AG10803 (cell line): ENCODE results near the gene SDCCAG8.
"Not testable (repeated sequence)": the region's sequence is repeated elsewhere in the genome, so short reads cannot be mapped to it uniquely, and the experiment has no call there.

Experiments used
- DNase-seq: peaks from one replicate; pipeline ENCODE4 v3.0.0; 2010; ENCODE audit warnings: low read depth
- H3K4me3 ChIP-seq: 2 replicates; pipeline ENCODE4 v1.5.1; 2011; ENCODE audit warnings: mild to moderate bottlenecking, low read length, control low read depth
- TF ChIP-seq, protein P1 (sequence below): conservative IDR thresholded peaks from 2 replicates; pipeline ENCODE4 v1.5.1; 2011; ENCODE audit warnings: mild to moderate bottlenecking, low read length, control low read depth, inconsistent platforms

Gene SDCCAG8

DNA sequence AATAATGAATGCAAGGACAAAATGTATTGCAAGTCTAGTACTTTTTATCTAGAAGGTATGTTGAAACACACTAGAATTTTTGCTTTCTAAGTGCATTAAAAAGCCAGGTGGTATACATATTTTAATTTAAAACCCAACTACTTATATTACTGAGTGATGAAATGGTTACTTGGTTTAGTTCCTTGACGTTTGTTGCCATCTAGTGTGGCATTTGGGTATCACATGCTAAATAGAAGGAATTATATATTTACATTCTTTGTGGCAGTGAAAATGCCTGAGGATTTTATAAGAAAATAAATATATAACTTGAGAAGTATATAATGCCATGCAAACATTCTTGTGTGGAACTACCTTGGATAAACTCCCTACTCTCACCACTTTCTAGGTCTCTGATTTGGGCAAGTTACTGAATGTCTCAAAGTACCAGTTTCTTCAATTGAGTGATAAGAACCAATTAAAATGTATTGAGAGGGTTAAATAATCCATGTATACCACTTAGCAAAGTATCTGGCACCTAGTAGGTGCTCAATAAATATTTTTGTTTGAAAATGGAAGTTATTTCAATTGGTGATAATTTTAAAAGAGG, 69.6 kb downstream of the SDCCAG8 start:
- TF ChIP-seq, protein P1, sequence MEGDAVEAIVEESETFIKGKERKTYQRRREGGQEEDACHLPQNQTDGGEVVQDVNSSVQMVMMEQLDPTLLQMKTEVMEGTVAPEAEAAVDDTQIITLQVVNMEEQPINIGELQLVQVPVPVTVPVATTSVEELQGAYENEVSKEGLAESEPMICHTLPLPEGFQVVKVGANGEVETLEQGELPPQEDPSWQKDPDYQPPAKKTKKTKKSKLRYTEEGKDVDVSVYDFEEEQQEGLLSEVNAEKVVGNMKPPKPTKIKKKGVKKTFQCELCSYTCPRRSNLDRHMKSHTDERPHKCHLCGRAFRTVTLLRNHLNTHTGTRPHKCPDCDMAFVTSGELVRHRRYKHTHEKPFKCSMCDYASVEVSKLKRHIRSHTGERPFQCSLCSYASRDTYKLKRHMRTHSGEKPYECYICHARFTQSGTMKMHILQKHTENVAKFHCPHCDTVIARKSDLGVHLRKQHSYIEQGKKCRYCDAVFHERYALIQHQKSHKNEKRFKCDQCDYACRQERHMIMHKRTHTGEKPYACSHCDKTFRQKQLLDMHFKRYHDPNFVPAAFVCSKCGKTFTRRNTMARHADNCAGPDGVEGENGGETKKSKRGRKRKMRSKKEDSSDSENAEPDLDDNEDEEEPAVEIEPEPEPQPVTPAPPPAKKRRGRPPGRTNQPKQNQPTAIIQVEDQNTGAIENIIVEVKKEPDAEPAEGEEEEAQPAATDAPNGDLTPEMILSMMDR, result peak; percentile 82

DNA sequence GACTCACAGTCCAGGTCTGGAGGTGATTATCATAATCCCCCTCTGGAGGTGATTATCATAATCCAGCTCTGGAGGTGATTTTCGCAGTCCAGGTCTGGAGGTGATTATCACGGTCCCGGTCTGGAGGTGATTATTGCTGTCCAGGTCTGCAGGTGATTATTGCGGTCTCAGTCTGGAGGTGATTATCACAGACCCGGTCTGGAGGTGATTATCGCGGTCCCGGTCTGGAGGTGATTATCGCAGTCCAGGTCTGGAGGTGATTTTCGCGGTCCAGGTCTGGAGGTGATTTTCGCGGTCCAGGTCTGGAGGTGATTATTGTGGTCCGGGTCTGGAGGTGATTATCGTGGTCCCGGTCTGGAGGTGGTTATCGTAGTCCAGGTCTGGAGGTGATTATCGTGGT, 76.6 kb downstream of the SDCCAG8 start:
- no peak for DNase-seq
- H3K4me3 ChIP-seq, result no peak overlapping the region

More for the DNA sequence above, 69.6 kb downstream of the SDCCAG8 start:
- peak; percentile 75 for DNase-seq
- H3K4me3 ChIP-seq, result no peak overlapping the region

DNA sequence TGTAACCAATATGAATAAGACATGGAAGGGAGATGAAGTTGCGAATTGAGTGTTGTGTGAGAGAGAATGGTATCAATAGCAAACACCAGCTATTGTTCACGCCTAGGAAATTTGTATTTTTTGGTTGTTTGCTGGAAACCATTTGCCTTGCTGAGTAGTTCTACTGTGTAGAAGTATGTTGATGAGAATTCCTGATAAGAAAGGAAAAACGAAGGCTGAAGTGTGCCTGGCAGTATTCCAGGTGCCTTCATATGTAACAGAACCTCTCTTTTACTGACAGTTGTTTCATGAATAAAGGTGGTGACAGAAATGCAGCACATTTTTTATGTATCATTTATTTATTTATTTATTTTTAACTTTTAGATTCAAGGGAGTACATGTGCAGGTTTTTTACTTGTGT, 79.5 kb downstream of the SDCCAG8 start:
- TF ChIP-seq, protein P1, result no peak
- H3K4me3 ChIP-seq, result no peak overlapping the region
- DNase-seq, result no peak

More for the DNA sequence above, 76.6 kb downstream of the SDCCAG8 start:
- TF ChIP-seq, protein P1, result no peak

DNA sequence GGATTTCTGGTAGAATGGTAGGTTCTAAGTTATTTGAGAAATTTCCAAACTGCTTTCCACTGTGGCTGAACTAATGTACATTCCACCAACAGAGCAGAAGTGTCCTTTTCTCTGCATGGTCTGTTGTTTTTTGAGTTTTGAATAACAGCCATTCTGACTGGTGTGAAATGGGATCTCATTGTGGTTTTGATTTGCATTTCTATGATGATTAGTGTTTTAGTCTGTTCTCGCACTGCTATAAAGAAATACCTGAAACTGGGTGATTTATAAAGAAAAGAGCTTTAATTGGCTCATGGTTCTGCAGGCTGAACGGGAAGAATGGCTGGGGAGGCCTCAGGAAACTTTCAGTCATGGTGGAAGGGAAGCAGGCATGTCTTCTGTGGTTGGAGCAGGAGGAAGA, 80.3 kb downstream of the SDCCAG8 start:
- H3K4me3 ChIP-seq, result no peak overlapping the region
- TF ChIP-seq, protein P1, result no peak
- DNase-seq, result no peak

DNA sequence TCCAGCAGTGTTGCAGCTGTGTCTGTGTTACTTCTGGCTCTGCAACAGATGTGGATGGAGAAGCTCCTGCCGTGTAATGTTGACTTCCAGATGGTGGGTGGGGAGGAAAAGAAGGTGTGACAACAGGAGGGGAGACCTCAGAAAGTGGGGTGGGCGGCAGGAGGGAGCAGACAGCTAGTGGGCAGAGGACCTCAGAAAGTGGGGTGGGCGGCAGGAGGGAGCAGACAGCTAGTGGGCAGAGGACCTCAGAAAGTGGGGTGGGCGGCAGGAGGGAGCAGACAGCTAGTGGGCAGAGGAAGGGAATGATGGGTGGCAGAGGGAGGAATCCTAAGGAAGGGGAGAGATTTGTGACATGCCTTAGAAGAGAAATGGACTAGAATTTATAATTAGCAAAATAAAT, 83.0 kb downstream of the SDCCAG8 start:
- not testable (repeated sequence) for H3K4me3 ChIP-seq

DNA sequence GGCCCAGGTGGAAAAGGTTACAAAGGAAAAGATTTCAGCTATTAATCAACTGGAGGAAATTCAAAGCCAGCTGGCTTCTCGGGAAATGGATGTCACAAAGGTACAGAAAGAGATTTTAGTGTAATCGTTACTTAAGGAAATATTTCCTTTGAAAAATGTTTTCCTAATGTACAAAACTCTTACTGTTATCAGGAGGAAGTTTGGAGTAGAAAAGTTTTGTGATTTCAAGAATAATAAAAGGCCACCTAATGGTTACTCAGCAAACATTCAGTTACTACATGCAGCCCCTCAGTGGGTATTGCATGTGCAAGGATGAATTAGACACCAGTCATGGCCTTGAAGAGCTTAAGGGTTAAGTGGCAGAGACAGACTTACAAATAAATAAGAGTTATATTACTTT, 85.2 kb downstream of the SDCCAG8 start:
- H3K4me3 ChIP-seq, result no peak overlapping the region
- TF ChIP-seq, protein P1, result no peak
- DNase-seq, result no peak

More for the DNA sequence above, 83.0 kb downstream of the SDCCAG8 start:
- not testable (repeated sequence) for DNase-seq

DNA sequence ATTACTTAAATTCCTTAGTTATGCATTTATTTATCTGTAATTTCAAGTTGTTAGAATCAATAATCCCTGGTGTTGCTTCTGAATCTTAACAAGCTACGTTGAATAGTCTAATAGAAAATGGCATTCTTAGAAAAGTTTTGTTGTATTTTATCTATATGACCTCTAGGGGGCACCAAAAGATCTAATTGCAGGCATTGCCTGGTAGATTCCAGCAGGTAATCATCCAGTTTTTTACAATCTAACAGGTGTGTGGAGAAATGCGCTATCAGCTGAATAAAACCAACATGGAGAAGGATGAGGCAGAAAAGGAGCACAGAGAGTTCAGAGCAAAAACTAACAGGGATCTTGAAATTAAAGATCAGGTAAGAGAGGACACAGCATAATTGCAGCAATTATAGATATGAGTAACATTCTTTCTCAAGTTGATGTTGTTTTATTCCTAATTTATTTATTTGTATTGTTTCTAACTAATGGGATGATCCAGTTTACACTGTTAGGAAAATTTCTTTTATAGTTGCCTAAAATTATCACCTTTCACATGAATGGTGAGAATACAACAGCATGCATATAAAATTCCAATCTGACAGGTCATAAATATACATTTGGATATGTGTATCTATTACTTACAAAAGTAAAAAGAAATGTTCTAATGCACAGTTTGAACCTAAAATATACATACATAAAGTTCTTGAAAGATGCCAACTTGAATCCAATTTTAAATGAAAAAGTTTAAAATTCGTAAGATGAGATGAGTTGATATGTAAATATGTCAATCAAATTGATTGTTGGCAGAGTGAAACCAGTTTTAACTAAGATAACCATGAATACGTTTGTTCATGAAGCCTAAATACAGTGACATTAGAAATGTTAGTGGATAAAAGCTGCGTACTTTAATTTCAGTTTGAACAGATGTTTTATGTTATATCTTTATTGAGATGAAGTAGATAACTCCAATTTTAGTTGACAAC, 88.4 kb downstream of the SDCCAG8 start:
- DNase-seq, result peak; percentile 51
- TF ChIP-seq, protein P1, result peak; percentile 77
- no peak overlapping the region for H3K4me3 ChIP-seq
